HG03064 (cell line): ENCODE data around the gene ALDH8A1.
"Not testable (repeated sequence)": the region's sequence is repeated elsewhere in the genome, so short reads cannot be mapped to it uniquely, and the experiment has no call there.

Experiments
- ATAC-seq: cut with Tn5 transposase; IDR thresholded peaks from one replicate; pipeline ENCODE4 v1.9.1; 2021; ENCODE audit warnings: low read depth; ENCODE audit not compliant: unreplicated experiment

ALDH8A1 gene

DNA sequence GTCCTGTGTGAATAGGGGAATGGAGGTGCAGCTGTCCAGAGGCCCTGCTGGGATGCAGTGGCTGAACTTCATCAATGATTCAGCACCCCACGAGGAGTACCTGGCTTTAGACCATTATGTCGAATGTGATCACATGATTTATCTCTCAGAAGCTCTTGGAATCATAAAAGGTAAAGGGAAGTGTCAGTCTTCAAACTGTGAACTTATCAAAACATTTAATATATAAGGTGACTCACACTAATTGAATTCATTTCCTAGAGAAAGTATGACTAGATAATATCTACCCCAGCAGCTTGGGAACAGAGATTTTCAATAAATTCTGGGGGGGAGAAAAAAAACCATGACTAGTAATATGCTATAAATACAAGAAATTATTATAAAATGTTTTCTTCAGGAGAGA is 29.5 kb downstream of the ALDH8A1 start:
- no peak for ATAC-seq

DNA sequence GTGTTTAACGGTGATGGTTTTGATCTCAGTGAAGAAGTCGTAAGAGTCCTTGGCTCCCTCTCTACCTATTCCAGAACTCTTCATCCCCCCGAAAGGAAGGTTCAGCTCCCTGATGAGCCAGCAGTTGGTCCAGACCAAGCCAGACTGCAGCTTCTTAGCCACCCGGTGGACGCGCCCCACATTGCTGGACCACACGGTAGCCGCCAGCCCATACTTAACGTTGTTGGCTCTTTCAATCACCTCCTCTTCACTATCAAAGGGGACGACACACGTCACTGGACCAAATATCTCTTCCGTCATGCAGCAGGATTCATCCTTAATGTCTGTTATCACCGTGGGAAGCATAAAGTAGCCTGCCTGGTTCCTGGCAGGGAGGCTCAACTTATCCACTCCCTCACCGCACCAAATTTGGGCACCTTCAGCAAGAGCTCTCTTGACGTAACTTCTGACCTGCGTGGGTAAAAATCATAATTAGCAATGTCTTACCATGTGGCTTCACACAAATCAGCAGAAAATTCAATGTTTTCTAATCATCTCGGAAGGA is 31.4 kb downstream of the ALDH8A1 start:
- ATAC-seq = no peak

GRCh38 chr6:134911547-134911946 is 38.4 kb downstream of the ALDH8A1 start:
- ATAC-seq = no peak

- ATAC-seq = no peak
Observed at GRCh38 chr6:134910593-134910935, 39.3 kb downstream of the ALDH8A1 start.

DNA sequence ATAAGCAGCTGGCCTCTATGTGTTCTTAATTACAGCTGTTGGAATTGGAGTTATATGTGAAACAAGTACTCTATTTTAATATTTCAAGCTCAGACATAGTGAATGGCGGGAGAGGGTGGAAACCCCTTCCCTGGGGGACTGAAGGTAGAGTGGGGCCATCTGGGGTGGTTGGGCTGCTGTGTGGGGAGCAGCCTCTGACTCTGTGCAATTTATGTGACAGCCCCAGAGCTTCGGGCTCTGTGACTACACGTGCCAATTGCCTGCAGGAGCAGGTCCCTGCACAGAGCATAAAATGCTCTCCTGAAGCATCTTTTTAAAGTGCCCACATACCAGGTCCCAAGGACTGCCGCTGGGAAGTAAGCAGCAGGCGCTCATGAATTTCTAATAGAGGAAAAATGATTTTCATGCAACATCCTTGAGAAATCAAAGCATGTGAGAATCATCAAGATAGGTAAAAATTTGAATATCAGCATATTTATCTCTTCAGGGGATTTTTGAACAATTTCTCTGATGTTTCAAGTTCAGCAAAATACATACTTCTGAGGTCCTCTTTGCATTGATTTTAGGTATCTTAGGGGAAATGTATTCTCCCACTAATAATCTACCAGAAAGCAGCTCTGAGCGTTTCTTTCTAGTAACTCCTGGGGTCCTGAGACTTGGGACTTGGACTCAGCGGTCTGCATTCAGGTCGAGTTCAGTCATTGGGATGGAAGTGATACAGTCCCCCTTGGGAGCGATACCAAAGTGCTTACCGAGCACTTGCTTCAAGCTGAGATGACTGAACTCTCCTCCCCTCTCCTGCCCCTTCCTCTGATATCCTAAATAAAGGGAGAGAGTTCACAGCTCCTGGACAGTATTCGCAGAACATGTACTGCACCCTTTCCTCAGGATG is 40.0 kb downstream of the ALDH8A1 start:
- no peak for ATAC-seq

DNA sequence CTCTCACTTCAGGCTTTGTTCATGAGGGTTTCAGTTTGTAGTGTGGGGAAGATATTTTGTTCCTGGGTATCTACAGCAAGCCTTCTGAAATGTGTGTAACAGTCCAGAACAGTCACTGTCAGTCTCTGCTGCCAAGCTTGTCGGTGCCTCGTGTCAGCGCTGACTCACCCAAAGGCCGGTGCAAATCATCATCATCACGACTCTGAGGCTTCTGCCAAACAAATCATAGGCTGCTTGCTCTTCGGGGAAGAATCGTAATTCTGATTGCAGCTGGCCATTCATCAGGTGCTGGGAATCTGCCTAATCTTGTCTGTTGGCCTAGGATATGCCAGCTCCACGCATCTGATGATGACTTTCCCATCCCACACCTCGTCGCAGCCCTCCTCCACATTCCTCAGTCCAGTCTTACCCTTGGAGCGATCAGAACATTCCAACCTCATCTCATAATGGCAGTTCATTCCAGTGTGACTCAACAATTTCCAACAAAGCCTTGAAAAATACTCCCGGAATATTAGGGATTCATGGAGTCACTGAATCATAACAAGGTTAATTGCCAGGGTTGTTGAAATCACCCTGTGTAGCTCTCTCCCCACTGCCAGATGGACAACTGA is 40.9 kb downstream of the ALDH8A1 start:
- no peak for ATAC-seq

DNA sequence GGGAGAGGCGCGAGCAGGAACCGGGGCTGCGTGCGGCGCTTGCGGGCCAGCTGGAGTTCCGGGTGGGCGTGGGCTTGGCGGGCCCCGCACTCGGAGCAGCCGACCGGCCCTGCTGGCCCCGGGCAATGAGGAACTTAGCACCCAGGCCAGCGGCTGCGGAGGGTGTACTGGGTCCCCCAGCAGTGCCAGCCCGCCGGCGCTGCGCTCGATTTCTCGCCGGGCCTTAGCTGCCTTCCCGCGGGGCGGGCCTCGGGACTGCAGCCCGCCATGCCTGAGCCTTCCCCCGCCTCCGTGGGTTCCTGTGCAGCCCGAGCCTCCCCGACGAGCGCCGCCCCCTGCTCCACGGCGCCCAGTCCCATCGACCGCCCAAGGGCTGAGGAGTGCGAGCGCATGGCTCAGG is 45.2 kb downstream of the ALDH8A1 start:
- not testable (repeated sequence) for ATAC-seq

DNA sequence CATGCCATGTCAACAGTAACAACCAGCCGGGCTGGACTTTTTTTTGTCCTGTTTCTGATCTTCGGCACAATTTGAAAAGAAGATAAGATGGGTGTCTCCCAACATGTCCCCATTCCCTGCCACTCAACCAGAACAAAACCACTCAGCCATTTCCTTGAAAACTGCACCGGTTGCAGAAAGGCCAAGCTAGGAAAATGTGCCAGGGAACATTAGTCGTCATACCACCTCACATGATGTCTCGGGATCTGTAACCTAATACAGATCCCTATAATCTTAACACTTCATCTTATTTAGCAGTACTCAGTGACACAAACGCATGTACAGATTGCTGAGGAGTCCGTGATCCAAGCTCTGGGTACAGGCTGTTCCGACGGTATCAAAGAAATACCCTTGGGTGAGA is 46.5 kb downstream of the ALDH8A1 start:
- no peak for ATAC-seq

DNA sequence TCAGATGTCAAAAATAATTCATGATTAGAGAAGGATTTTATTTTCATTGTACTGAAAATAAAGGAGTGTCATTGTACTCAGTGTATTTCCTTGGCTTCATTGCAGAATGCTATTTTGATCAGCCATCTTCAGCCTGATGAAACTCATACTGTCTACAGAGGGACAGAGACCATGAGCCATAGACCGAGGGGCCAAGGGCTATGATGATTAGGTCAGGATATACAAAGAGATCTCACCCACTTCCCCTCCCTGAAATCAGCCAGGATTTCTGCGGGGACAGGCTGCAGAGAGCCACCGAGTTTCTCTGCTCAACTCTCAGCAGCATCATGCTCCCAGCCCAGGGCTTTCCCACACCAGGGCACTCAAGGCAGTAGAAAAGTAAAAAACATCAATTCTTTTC is 47.0 kb downstream of the ALDH8A1 start:
- no peak for ATAC-seq

DNA sequence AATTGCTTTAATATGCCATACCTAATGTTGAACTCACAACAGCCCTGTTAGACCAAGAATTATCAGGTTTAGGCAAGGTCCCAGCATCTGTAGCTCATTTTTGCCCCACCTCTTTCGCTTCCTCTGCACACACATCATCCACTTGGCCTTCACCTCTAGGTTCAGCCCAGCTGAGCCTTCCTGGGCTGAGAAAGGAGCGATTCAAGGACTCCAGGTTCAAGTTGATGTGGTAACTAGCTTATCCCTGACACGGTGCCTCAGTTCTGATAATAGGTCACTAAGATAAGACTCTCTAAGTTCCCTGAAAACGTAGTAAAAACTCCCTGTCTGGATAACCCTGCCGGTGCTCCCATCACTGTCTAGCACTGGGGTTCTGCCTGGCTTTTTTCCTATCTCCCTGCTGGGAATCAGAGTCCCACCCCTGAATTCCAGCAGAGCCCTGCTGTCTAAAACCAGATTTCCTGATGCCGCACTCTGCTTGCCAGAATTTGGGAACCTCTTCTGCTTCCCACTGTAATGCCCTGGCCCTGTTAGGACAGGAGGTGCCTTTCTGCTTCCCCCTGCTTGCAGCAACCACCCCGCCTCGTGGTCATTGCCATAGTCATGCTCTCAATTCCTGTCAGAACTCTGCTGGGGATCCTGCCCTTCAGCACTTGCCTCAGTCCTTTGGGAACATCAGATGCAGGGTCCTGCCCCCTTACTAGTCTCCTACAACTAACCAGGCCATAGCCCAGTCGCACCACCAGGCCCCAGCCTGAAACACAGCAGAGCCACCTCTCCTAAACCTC is 47.6 kb downstream of the ALDH8A1 start:
- ATAC-seq = no peak

DNA sequence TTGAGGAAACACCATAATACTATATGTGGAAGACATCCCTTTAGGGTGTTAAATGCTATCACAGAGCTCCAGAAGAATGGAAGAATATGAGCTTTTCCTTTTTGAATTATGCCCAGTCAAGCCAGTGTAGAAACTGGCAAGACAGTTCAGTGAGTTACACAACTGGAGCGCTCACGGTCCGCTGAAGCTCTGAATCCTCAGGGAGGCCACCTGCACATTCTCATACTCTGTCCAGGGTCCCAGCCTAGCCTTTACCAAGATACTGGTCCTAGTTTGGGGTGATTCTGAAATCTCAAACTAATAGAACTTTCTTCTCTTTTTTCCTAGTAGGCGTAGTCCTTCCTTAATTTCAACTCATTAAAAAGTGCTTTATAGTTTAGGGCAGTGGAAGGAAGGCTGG is 51.3 kb downstream of the ALDH8A1 start:
- no peak for ATAC-seq

DNA sequence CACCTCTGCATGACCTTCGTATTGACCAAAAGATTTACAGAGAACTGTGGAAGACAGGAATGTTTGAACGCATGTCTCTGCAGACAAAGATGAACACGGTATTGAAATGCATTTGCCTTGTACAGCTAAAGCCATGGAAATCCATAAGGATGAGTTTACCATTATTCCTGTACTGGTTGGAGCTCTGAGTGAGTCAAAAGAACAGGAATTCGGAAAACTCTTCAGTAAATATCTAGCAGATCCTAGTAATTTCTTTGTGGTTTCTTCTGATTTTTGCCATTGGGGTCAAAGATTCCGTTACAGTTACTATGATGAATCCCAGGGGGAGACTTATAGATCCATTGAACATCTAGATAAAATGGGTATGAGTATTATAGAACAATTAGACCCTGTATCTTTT is 51.7 kb downstream of the ALDH8A1 start:
- ATAC-seq = not testable (repeated sequence)

DNA sequence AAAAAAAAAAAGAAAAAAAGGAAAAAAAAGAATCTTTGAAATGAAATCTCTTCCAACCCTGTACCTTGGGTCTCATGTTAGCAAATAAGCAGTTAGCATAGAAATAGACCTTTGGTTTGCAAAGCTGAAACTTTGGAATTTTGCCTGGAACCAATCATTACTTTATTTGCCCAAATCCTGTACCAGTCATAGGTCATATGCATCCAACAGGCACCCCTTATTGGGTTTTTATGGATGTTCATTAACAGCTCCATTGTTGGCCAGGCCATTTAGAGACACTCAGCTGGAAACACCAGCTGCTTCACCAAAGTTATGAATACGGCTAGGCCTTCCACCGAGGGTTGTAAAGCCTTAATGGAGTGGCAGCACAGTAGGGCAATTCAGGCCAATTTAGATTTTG is 53.0 kb downstream of the ALDH8A1 start:
- no peak for ATAC-seq

GRCh38 chr6:134894800-134895199 is 55.1 kb downstream of the ALDH8A1 start:
- no peak for ATAC-seq

DNA sequence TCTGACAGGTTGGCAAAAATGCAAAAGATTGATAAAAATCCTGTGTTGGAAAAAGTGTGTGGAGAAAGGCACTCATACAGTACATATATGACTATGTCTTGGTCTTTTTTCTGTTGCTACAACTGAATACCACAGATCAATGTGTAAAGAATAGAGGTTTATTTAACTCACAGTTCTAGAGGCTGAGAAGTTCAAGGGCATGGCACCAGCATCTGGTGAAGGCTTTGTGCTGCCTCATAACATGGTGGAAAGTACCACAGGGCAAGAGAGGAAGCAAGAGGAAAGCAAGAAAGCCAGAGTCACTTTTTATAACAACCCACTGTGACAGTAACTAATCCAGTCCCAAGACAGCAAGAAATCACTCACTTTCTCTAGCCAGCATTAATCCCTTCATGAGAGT is 57.5 kb downstream of the ALDH8A1 start:
- ATAC-seq = no peak

DNA sequence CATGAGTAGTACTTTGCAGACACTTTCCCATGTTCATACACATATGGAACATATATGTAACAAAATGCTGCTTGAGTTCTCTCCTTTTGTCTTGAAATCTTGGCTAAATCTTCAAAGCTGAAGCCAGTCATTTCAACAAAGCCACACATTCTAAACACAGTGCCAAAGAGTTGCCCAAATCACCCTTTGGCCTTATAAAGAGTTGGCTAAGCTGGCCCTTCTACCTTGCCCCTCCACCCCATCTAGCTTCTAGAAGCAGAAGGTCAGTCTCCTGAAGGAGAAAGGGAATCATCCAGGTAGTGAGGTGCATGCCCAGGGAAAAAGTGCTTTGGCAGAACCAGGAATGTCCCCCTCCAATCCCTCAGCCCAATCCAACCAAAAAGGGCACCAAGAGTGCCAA is 58.3 kb downstream of the ALDH8A1 start:
- no peak for ATAC-seq

DNA sequence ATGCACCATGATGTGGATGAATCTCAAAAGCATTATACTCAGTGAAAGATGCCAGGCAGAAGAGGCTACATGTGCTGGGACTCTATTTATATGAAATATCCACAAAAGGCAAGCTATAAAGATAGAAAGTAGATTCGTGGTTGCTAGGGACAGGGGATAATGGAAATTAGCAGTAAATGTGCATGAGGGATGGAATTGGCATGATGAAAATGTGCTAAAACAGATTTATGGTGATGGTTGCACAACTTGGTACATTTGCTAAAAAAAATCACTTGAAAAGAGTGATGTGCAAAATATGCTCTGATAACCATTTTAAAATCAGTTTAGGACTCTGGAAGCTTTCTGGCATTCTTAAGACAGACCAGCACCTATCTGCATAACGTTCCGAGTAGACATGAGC is 61.6 kb downstream of the ALDH8A1 start:
- ATAC-seq = no peak

DNA sequence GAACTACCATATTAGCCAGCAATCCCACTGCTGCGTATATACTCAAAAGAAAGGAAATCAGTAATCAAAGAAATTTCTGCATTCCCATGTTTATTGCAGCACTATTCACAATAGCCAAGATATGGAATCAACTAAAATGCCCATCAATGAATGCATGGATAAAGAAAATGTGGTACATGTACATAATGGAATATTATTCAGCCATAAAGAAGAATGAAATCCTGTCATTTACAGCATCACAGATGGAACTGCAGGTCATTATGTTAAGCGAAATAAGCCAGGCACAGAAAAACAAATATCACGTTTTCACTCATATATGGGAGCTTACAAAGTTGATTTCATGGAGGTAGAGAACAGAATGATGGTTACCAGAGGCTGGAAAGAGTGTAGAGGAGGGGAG is 65.1 kb downstream of the ALDH8A1 start:
- no peak for ATAC-seq

DNA sequence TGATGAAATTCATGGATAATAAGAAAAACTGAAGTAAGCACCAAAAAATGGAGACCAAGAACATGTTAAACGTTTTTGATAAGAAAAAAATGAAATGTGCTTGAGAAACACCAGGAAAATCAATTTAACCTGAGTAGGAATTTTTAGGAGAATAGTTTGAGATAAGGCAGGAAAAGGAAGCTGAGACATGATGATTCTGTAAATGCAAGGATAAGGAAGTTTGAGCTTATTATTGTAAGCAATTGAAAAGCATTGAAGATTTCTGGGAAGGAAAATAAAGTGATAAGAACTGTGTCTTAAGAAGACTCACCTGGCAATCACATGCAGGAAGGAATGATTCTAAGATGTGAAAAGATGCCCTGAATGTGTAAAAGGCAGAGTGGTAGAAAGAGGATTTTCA is 66.6 kb downstream of the ALDH8A1 start:
- ATAC-seq = no peak

DNA sequence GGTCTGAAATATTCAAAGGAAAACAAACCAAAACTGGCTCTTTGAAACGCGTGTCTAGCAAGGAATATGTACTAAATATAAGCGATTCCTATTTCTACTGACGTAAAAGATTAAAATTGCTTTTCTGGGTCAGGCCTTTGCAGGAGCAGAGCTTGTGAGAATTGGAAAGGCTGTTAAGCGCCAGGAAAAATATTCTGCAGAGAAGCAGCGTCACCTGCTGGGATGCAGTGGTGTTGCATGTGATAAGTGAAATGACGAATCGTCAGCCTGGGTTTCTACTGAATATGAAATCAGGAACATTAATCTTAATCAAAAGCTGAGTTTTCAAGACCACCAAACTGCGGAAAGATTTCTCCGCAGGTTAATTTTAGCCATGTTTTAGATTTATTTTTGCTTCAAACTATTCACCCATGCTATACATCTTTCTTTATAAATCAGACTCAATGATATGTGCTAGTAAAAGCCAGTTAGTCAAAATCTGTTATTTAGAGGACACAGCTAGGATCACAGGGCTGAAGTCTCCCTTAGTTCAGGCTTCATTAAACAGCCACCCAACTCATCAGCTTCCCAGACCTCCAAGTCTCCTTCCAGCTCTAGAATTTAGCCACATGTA is 67.4 kb downstream of the ALDH8A1 start:
- no peak for ATAC-seq
